Stimulated activated CD4-positive, alpha-beta T cell treated with anti-CD3 and anti-CD28 coated beads, Interleukin-1b, Interleukin-23, amount 100 ng/mL, for 1 hour (primary cell): ENCODE measurements around the gene ACTA1.
"Not testable (repeated sequence)": the region's sequence is repeated elsewhere in the genome, so short reads cannot be mapped to it uniquely, and the experiment has no call there.

Source experiments
- DNase-seq, 2 donors: peaks; one replicate each; pipeline ENCODE4 v3.0.0-alpha.2; 2020; ENCODE audit warnings: low read depth in 2 of 2

ACTA1 gene

GRCh38 chr1:229409616-229410369 lies 24.1 kb downstream of the ACTA1 start:
- no peak for DNase-seq

DNA sequence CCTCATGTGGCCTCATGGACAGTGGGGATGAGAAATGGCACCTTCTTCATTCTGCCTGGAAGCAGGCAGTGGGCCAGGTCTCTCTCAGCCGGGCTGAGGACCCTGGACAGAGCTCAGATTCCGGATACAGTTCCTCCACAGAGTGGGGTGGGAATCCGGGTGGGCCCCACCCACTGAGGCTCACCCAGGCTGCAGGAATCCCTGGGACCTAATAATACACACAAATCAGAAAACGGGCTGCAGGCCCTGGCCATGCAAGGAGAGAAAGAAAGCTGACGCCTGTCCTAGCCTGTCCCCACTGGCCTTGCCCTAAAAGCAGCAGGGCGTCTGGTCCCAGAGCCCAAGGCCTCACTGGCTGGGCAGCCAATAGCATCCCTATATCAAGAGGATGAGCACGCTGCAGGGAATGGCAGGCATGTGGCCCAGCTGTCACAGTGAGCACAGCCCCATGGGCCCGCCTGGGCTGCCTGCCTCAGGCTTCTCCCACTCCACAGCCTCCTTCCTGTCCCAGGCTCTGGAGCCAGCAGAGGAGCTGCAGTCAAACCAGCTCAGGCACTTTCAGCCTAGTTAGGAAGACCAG lies 25.3 kb downstream of the ACTA1 start:
- no peak for DNase-seq

GRCh38 chr1:229407206-229408026 lies 26.5 kb downstream of the ACTA1 start:
- DNase-seq: no peak

GRCh38 chr1:229406798-229407197 lies 27.1 kb downstream of the ACTA1 start:
- no peak for DNase-seq

DNA sequence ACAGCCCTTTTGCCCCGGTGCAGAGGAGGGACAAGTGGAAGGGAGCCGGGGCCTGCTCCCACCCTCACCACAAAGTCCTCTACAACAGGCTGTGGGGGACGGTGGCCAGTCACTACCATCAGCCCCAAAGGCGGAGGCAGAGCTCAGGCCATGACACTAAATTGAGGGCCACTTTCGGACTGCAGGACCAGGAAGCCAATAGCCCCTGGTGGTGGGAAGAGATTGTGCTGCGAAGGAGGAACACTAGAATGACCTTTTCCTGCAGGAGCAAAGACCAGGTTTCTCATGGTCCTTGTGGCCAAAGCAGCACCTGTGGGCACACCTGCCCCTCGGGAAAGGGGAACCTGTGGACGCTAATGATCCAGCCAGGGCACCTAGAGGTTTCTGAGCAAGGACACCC lies 30.3 kb downstream of the ACTA1 start:
- no peak for DNase-seq

DNA sequence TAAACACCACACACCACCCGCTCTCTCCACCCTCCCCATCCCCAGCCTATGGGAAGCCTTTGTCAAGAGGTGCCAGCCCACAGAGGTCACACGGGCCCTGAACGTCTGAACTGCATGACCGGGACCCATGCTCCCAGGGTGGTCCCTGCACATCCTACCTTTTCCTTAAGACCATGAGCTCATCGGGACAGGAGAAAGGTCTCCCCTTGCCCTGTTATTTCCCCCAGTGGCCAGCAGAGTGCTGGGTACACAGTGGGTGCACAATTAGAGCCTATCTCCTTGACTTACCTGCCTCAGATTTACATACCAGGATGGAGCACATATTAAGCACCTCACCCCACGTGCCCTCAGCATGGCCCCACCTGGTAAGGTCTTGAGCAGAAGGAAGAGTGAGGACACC lies 30.9 kb downstream of the ACTA1 start:
- DNase-seq: no peak

DNA sequence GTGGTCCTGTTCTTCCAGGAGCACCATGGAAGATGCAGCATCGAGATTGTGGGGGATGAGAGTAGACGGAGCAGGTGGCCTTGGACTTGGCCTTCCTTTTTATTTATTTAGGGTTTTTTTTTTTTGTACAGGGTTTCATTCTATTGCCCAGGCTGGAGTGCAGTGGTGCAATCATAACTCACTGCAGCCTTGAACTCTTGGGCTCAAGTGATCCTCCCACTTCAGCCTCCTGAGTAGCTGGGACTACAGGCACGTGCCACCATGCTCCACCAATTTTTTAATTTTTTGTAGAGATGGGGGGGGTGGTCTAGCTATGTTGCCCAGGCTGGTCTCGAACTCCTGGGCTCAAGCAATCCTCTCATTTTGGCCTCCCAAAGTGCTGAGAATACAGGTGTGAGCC lies 31.6 kb downstream of the ACTA1 start:
- not testable (repeated sequence) for DNase-seq

DNA sequence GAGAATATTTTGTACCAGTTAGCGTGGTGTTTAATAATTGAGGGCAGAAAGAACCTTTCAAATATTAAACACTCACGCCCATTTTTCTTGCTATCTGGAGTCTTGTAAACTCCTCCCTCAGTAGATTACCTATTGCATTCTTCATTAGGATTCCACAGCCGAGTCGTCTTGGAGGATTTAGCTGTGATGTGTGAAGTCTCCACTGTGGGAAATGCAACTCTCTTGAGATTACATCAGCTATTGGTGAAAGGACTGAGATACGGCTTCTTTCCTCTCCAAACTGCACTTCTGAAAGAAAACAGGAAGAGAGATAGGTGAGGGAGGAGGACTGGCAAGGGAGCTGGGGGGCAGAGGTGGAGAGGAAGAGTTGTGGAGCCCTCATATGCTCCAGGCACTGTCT lies 36.1 kb downstream of the ACTA1 start:
- no peak for DNase-seq

GRCh38 chr1:229396585-229397206 lies 37.2 kb downstream of the ACTA1 start:
- no peak for DNase-seq

DNA sequence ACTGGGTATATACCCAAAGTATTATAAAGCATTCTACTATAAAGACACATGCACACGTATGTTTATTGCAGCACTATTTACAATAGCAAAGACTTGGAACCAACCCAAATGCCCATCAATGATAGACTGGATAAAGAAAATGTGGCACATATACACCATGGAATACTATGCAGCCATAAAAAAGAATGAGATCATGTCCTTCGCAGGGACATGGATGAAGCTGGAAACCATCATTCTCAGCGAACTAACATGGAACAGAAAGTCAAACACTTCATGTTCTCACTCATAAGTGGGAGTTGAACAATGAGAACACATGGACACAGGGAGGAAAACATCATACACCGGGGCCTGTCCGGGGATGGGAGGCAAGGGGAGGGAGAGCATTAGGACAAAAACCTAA lies 39.4 kb downstream of the ACTA1 start:
- not testable (repeated sequence) for DNase-seq

GRCh38 chr1:229392936-229393335 lies 41.0 kb downstream of the ACTA1 start:
- no peak for DNase-seq

GRCh38 chr1:229390130-229390529 lies 43.8 kb downstream of the ACTA1 start:
- DNase-seq: no peak

GRCh38 chr1:229388897-229389580 lies 44.9 kb downstream of the ACTA1 start:
- no peak for DNase-seq

- DNase-seq: no peak
These were observed 47.9 kb downstream of the ACTA1 start for GRCh38 chr1:229385853-229386456.

GRCh38 chr1:229384822-229385221 lies 49.1 kb downstream of the ACTA1 start:
- DNase-seq: no peak

DNA sequence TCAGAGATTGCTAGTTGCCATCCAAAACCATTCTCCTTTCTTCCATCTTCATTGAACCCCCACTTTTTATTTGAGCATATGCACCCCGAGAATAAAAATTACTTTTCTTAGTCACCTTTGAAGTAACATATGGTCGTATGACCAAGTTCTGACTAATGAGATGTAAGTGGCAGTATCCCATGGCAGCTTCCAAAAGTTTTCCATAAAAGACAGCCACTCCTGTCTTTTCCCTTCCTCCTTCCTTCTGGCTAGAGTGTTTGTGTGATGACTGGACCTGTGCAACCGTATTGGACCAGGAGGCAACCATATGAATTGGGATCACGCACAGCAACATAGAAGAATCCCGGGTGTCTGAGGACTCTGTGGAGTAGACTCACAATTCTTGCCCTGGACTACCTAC lies 49.9 kb downstream of the ACTA1 start:
- DNase-seq: no peak

GRCh38 chr1:229383188-229383587 lies 50.7 kb downstream of the ACTA1 start:
- no peak for DNase-seq
